Esophagus mucosa (tissue), 1 donor: ENCODE data around the gene METTL13. TPM values are rescaled to one million over a fixed set of nuclear protein-coding genes. Genes with fewer than 3 reads are reported as not detected.

Experiments
- ATAC-seq: fragments of 200-7000 bp; cut with Tn5 transposase; one replicate; pipeline ENCODE4 v1.9.1; 2020
- total RNA-seq: library from RNA; stranded (reverse); gene quantifications from one replicate; pipeline ENCODE4 v1.2.4, GENCODE V29; 2023
- donor health status: DM: yes; HTN: yes; CAD: no.

The METTL13 gene
- total RNA-seq, 1 donor from 2014 or later = 15.4 TPM

GRCh38 chr1:171803045-171803444 is 21.6 kb downstream of the METTL13 start:
- ATAC-seq = no peak

GRCh38 chr1:171803461-171804022 is 22.1 kb downstream of the METTL13 start:
- ATAC-seq = no peak

- no peak for ATAC-seq
Observed at GRCh38 chr1:171805395-171806115, 24.1 kb downstream of the METTL13 start.

- ATAC-seq = no peak
Observed at GRCh38 chr1:171807556-171807955, 26.1 kb downstream of the METTL13 start.

GRCh38 chr1:171809834-171810233 is 28.4 kb downstream of the METTL13 start:
- peak; percentile 92 for ATAC-seq

GRCh38 chr1:171811672-171812071 is 30.2 kb downstream of the METTL13 start:
- ATAC-seq = no peak

GRCh38 chr1:171814692-171815091 is 33.2 kb downstream of the METTL13 start:
- ATAC-seq = no peak

GRCh38 chr1:171816300-171816901 is 34.9 kb downstream of the METTL13 start:
- no peak for ATAC-seq

GRCh38 chr1:171817511-171818265 is 36.2 kb downstream of the METTL13 start:
- ATAC-seq = peak; percentile 93

- no peak for ATAC-seq
Observed at GRCh38 chr1:171819946-171820345, 38.5 kb downstream of the METTL13 start.

- no peak for ATAC-seq
Observed at GRCh38 chr1:171826973-171827372, 45.5 kb downstream of the METTL13 start.

GRCh38 chr1:171828794-171829193 is 47.3 kb downstream of the METTL13 start:
- ATAC-seq = no peak

- no peak for ATAC-seq
Observed at GRCh38 chr1:171833091-171833825, 51.8 kb downstream of the METTL13 start.

- no peak for ATAC-seq
Observed at GRCh38 chr1:171834821-171835220, 53.4 kb downstream of the METTL13 start.

GRCh38 chr1:171835891-171836290 is 54.4 kb downstream of the METTL13 start:
- no peak for ATAC-seq

GRCh38 chr1:171841050-171841910 is 59.8 kb downstream of the METTL13 start, which contains the start of gene DNM3:
DNM3 (plus strand) TSS chr1:171841498; CDS start chr1:171841657, 159 bp downstream.
- peak; percentile 96 for ATAC-seq

GRCh38 chr1:171841931-171842761 is 60.7 kb downstream of the METTL13 start:
- ATAC-seq = peak; percentile 3

GRCh38 chr1:171844381-171844780 is 62.9 kb downstream of the METTL13 start:
- no peak for ATAC-seq

- no peak for ATAC-seq
Observed at GRCh38 chr1:171845998-171846397, 64.5 kb downstream of the METTL13 start.
